ENCODE data around the gene KIF18B.

GRCh38 chr17:44904001-44904984, 43.3 kb downstream of the KIF18B start:
- TF ChIP-seq CTCF (conservative IDR thresholded peaks at IDR 0.05 in 1 of 2, IDR thresholded peaks at IDR 0.05 in 1 of 2; ENCODE audit: low read depth in 1 of 2, low read length in 2 of 2) (no peak), EZH2 (IDR thresholded peaks at IDR 0.05; ENCODE audit: low read length, missing control alignments) (no peak)

Data from fibroblast of lung (primary cell).